Activated naive CD8-positive, alpha-beta T cell treated with anti-CD3 and anti-CD28 coated beads for 36 hours (primary cell): ENCODE data around the gene KDM5C. TPM values are rescaled to one million over a fixed set of nuclear protein-coding genes. Genes with fewer than 3 reads are reported as not detected.
A peak's percentile ranks its signal among the peaks of the same experiment; 100 is the strongest.

Experiments
- DNase-seq: peaks from one replicate; pipeline ENCODE4 v3.0.0; 2021
- H3K27ac Mint-ChIP-seq: one replicate; pipeline ENCODE4 v1.8.0; 2022; ENCODE audit warnings: mild to moderate bottlenecking, moderate library complexity, mixed read lengths
- H3K27me3 Mint-ChIP-seq: one replicate; pipeline ENCODE4 v1.8.0; 2022; ENCODE audit warnings: mild to moderate bottlenecking, mixed read lengths
- H3K36me3 Mint-ChIP-seq: one replicate; pipeline ENCODE4 v1.8.0; 2021; ENCODE audit warnings: mild to moderate bottlenecking, mixed read lengths
- H3K4me1 Mint-ChIP-seq: one replicate; pipeline ENCODE4 v1.8.0; 2021; ENCODE audit warnings: mixed read lengths
- H3K4me3 Mint-ChIP-seq: one replicate; pipeline ENCODE4 v1.8.0; 2022; ENCODE audit warnings: mild to moderate bottlenecking, moderate library complexity, mixed read lengths
- H3K9me3 Mint-ChIP-seq: one replicate; pipeline ENCODE4 v1.8.0; 2022; ENCODE audit warnings: mixed read lengths
- total RNA-seq, 2 experiments: library from RNA; stranded (reverse); gene quantifications; one replicate each; pipeline ENCODE4 v1.2.3, GENCODE V29; 2021

KDM5C gene
- total RNA-seq, 2 experiments from 2014 or later, result 78.1 to 78.4 TPM

- no peak overlapping the region for H3K27ac Mint-ChIP-seq
- no peak overlapping the region for H3K4me3 Mint-ChIP-seq
- H3K4me1 Mint-ChIP-seq, result peaks cover 8% of the 10 kb centered on the region
- H3K36me3 Mint-ChIP-seq, result no peaks in the 10 kb centered on the region
- H3K9me3 Mint-ChIP-seq, result no peaks in the 10 kb centered on the region
- no peak for DNase-seq
- H3K27me3 Mint-ChIP-seq, result no peaks in the 10 kb centered on the region
Measured at GRCh38 chrX:53235566-53235965, 10.6 kb upstream of the KDM5C start.

- DNase-seq, result no peak
- no peak overlapping the region for H3K27ac Mint-ChIP-seq
- peaks cover 6% of the 10 kb centered on the region for H3K4me1 Mint-ChIP-seq
- no peak overlapping the region for H3K4me3 Mint-ChIP-seq
- no peaks in the 10 kb centered on the region for H3K27me3 Mint-ChIP-seq
- no peaks in the 10 kb centered on the region for H3K36me3 Mint-ChIP-seq
- H3K9me3 Mint-ChIP-seq, result no peaks in the 10 kb centered on the region
Measured at GRCh38 chrX:53234484-53234883, 9.5 kb upstream of the KDM5C start.

- Mint-ChIP-seq H3K36me3 (no peaks in the 10 kb centered on the region), H3K27ac (no peak overlapping the region), H3K27me3 (no peaks in the 10 kb centered on the region), H3K4me1 (peaks cover 1% of the 10 kb centered on the region), H3K9me3 (no peaks in the 10 kb centered on the region), H3K4me3 (no peak overlapping the region)
- DNase-seq, result no peak
Measured at GRCh38 chrX:53233536-53233935, 8.5 kb upstream of the KDM5C start.

GRCh38 chrX:53230116-53230515, 5.1 kb upstream of the KDM5C start:
- Mint-ChIP-seq H3K9me3 (no peaks in the 10 kb centered on the region), H3K4me3 (no peak overlapping the region), H3K36me3 (no peaks in the 10 kb centered on the region), H3K27ac (no peak overlapping the region), H3K4me1 (peaks cover 9% of the 10 kb centered on the region), H3K27me3 (no peaks in the 10 kb centered on the region)
- DNase-seq, result no peak

GRCh38 chrX:53227224-53227765, 2.3 kb upstream of the KDM5C start:
- Mint-ChIP-seq H3K9me3 (no peaks in the 10 kb centered on the region), H3K4me1 (peaks cover 21% of the 10 kb centered on the region), H3K4me3 (no peak overlapping the region), H3K27me3 (no peaks in the 10 kb centered on the region), H3K36me3 (peaks cover 17% of the 10 kb centered on the region), H3K27ac (no peak overlapping the region)
- DNase-seq, result no peak

- Mint-ChIP-seq H3K27me3 (no peaks in the 10 kb centered on the region), H3K4me1 (peaks cover 30% of the 10 kb centered on the region), H3K4me3 (peak overlapping the region; percentile 97), H3K36me3 (peaks cover 17% of the 10 kb centered on the region), H3K9me3 (no peaks in the 10 kb centered on the region), H3K27ac (peak overlapping the region; percentile 97)
- peak; percentile 8 for DNase-seq
Measured at GRCh38 chrX:53223955-53224859, 800 bp downstream of the KDM5C start.

GRCh38 chrX:53223068-53223693, 1.8 kb downstream of the KDM5C start:
- Mint-ChIP-seq H3K36me3 (peaks cover 17% of the 10 kb centered on the region), H3K27ac (peak overlapping the region; percentile 97), H3K4me3 (peak overlapping the region; percentile 97)

GRCh38 chrX:53211391-53211978, 13.5 kb downstream of the KDM5C start:
- Mint-ChIP-seq H3K36me3 (peaks cover 10% of the 10 kb centered on the region), H3K9me3 (no peaks in the 10 kb centered on the region)

More at GRCh38 chrX:53223068-53223693, 1.8 kb downstream of the KDM5C start:
- H3K9me3 Mint-ChIP-seq, result no peaks in the 10 kb centered on the region
- DNase-seq, result no peak
- H3K27me3 Mint-ChIP-seq, result no peaks in the 10 kb centered on the region
- H3K4me1 Mint-ChIP-seq, result peaks cover 30% of the 10 kb centered on the region

GRCh38 chrX:53196678-53197077, 28.3 kb downstream of the KDM5C start:
- no peak overlapping the region for H3K27ac Mint-ChIP-seq
- H3K9me3 Mint-ChIP-seq, result no peaks in the 10 kb centered on the region
- no peaks in the 10 kb centered on the region for H3K4me1 Mint-ChIP-seq
- no peak overlapping the region for H3K4me3 Mint-ChIP-seq
- DNase-seq, result no peak
- peaks cover 11% of the 10 kb centered on the region for H3K36me3 Mint-ChIP-seq
- H3K27me3 Mint-ChIP-seq, result no peaks in the 10 kb centered on the region

More at GRCh38 chrX:53211391-53211978, 13.5 kb downstream of the KDM5C start:
- H3K4me3 Mint-ChIP-seq, result no peak overlapping the region
- H3K27me3 Mint-ChIP-seq, result no peaks in the 10 kb centered on the region
- H3K4me1 Mint-ChIP-seq, result peaks cover 2% of the 10 kb centered on the region
- H3K27ac Mint-ChIP-seq, result no peak overlapping the region
- no peak for DNase-seq

- DNase-seq, result no peak
- Mint-ChIP-seq H3K4me1 (no peaks in the 10 kb centered on the region), H3K9me3 (no peaks in the 10 kb centered on the region), H3K27me3 (no peaks in the 10 kb centered on the region), H3K36me3 (peaks cover 11% of the 10 kb centered on the region), H3K4me3 (no peak overlapping the region), H3K27ac (no peak overlapping the region)
Measured at GRCh38 chrX:53195401-53195800, 29.6 kb downstream of the KDM5C start.

GRCh38 chrX:53194308-53194707, 30.7 kb downstream of the KDM5C start:
- Mint-ChIP-seq H3K4me3 (no peak overlapping the region), H3K9me3 (no peaks in the 10 kb centered on the region), H3K36me3 (peaks cover 11% of the 10 kb centered on the region), H3K4me1 (peaks cover 4% of the 10 kb centered on the region), H3K27ac (no peak overlapping the region), H3K27me3 (no peaks in the 10 kb centered on the region)
- no peak for DNase-seq

GRCh38 chrX:53193093-53193492, 31.9 kb downstream of the KDM5C start:
- Mint-ChIP-seq H3K4me1 (peaks cover 10% of the 10 kb centered on the region), H3K36me3 (peaks cover 11% of the 10 kb centered on the region), H3K27ac (no peak overlapping the region), H3K27me3 (no peaks in the 10 kb centered on the region), H3K9me3 (no peaks in the 10 kb centered on the region), H3K4me3 (no peak overlapping the region)
- DNase-seq, result no peak

- Mint-ChIP-seq H3K27me3 (no peaks in the 10 kb centered on the region), H3K36me3 (peaks cover 4% of the 10 kb centered on the region), H3K4me3 (no peak overlapping the region), H3K27ac (no peak overlapping the region), H3K9me3 (no peaks in the 10 kb centered on the region), H3K4me1 (peaks cover 14% of the 10 kb centered on the region)
- DNase-seq, result no peak
Measured at GRCh38 chrX:53190363-53190960, 34.5 kb downstream of the KDM5C start.

- peaks cover 14% of the 10 kb centered on the region for H3K4me1 Mint-ChIP-seq
- peak overlapping the region; percentile 67 for H3K27ac Mint-ChIP-seq
- H3K4me3 Mint-ChIP-seq, result no peak overlapping the region
- peak; percentile 55 for DNase-seq
- no peaks in the 10 kb centered on the region for H3K27me3 Mint-ChIP-seq
- no peaks in the 10 kb centered on the region for H3K9me3 Mint-ChIP-seq
- H3K36me3 Mint-ChIP-seq, result peaks cover 3% of the 10 kb centered on the region
Measured at GRCh38 chrX:53188763-53189162, 36.2 kb downstream of the KDM5C start.

GRCh38 chrX:53186351-53186750, 38.7 kb downstream of the KDM5C start:
- Mint-ChIP-seq H3K9me3 (no peaks in the 10 kb centered on the region), H3K36me3 (no peaks in the 10 kb centered on the region), H3K4me1 (peaks cover 14% of the 10 kb centered on the region), H3K27me3 (no peaks in the 10 kb centered on the region), H3K27ac (no peak overlapping the region), H3K4me3 (no peak overlapping the region)
- DNase-seq, result no peak
